Stomach (tissue), 9 donors: ENCODE results near the gene SLC22A31. TPM values are rescaled to one million over a fixed set of nuclear protein-coding genes. Genes with fewer than 3 reads are reported as not detected.
"Not testable (repeated sequence)": the region's sequence is repeated elsewhere in the genome, so short reads cannot be mapped to it uniquely, and the experiment has no call there.

Experiments
- DNase-seq, 2 donors: peaks; one replicate each; pipeline versions ENCODE4 v3.0.0 to v3.0.0-alpha.2; 2013 to 2019
- H3K27ac ChIP-seq, 5 donors: fragments of 200-600 bp in 4 of 5; sonication (generic) in 4 of 5; one replicate each; pipeline ENCODE4 v1.5.1; 2013 to 2019; ENCODE audit warnings: mild to moderate bottlenecking in 1 of 5, moderate library complexity in 1 of 5
- H3K27me3 ChIP-seq, 3 donors: fragments of 200-600 bp; sonication (generic); one replicate each; pipeline ENCODE4 v1.5.1; 2017 to 2019; ENCODE audit warnings: mixed run types in 1 of 3
- H3K36me3 ChIP-seq, 4 donors: fragments of 200-600 bp; sonication (generic); 1 replicate in 3 of 4; 2 replicates in 1 of 4; pipeline ENCODE4 v1.5.1; 2016 to 2019
- H3K4me1 ChIP-seq, 4 donors: fragments of 200-600 bp; sonication (generic); one replicate each; pipeline ENCODE4 v1.5.1; 2016 to 2019
- H3K4me3 ChIP-seq, 4 donors: fragments of 200-600 bp; sonication (generic) in 3 of 4; one replicate each; pipeline ENCODE4 v1.5.1; 2016 to 2019; ENCODE audit warnings: mild to moderate bottlenecking in 1 of 4
- H3K9me3 ChIP-seq, 4 donors: fragments of 200-600 bp; sonication (generic); one replicate each; pipeline ENCODE4 v1.5.1; 2016 to 2019
- CTCF ChIP-seq, 7 experiments: fragments of 450-650 bp in 4 of 7; fragments of 200-600 bp in 3 of 7; sonication (generic) in 3 of 7; IDR thresholded peaks; one replicate each; pipeline ENCODE4 v1.5.1; 2016 to 2019; ENCODE audit warnings: antibody characterized with exemption in 7 of 7, control low read depth in 2 of 7, mild to moderate bottlenecking in 1 of 7
- EP300 ChIP-seq: sonication (generic); formaldehyde crosslinking; IDR thresholded peaks from one replicate; pipeline ENCODE4 v1.6.1; 2017; ENCODE audit warnings: antibody characterized with exemption
- POLR2A ChIP-seq, 4 donors: fragments of 450-650 bp; IDR thresholded peaks; one replicate each; pipeline ENCODE4 v1.6.1; 2016; ENCODE audit warnings: antibody characterized with exemption in 4 of 4, control low read depth in 2 of 4, mild to moderate bottlenecking in 1 of 4, moderate library complexity in 1 of 4
- POLR2AphosphoS5 ChIP-seq, 3 donors: sonication (generic); formaldehyde crosslinking; IDR thresholded peaks; one replicate each; pipeline ENCODE4 v1.6.1; 2016; ENCODE audit warnings: antibody characterized with exemption in 3 of 3
- WGBS, 5 donors: extraction: QIAGEN DNeasy Blood & Tissue Kit in 3 of 5; methylation state at CpG; one replicate each; pipeline versions ENCODE4 v1.1.5 to v1.1.7; 2013 to 2018; 5-methylcytosine and 5-hydroxymethylcytosine counted together
- intact Hi-C: fragments of 100-400 bp; cut with DNase I; formaldehyde crosslinking; loops from one replicate; pipeline ENCODE4 v1.15.1; 2023; ENCODE audit warnings: low total_unique reads
- polyA plus RNA-seq, 3 donors: library from polyadenylated mRNA; stranded (reverse); fragments of 200-250 nt; gene quantifications; one replicate each; pipeline ENCODE4 v1.2.3, GENCODE V29; 2013
- total RNA-seq, 5 donors: library from RNA; depleted of rRNA; stranded (reverse); fragments of >200 nt; gene quantifications; one replicate each; pipeline versions ENCODE4 v1.1.0 to v1.2.3, GENCODE V29; 2014 to 2016
- donor health status: healthy with polysubstance abuse.
- donor health status: Bipolar disorder and iron deficiency.
- donor health status: healthy.

The SLC22A31 gene
- total and polyA plus RNA-seq, 8 donors, result 1.4 to 6.4 (median 2.8) TPM; not detected in 4

- intact Hi-C loops, result no loop called here
- Histone ChIP-seq H3K36me3 (no peaks in the 10 kb centered on the region), H3K4me3 (no peak overlapping the region), H3K27ac (no peak overlapping the region), H3K4me1 (peaks cover 9 to 13% (median 12%) of the 10 kb centered on the region in 4 donors), H3K27me3 (peaks cover 0 to 53% (median 10%) of the 10 kb centered on the region in 3 donors), H3K9me3 (no peaks in the 10 kb centered on the region)
- 53 to 69% (median 66%) methylated on average over 12 to 19 of the region's 19 CpGs for WGBS, 5 donors
- no peak for TF ChIP-seq POLR2AphosphoS5 (IDR thresholded peaks at IDR 0.05)
- no peak for TF ChIP-seq POLR2A (IDR thresholded peaks at IDR 0.05)
- TF ChIP-seq EP300, result no peak
- no peak for TF ChIP-seq CTCF (IDR thresholded peaks at IDR 0.05)
- peak in 1 of 2 donors; percentile 40 for DNase-seq
These were observed 12.5 kb downstream of the SLC22A31 start for GRCh38 chr16:89187770-89188392.

- Histone ChIP-seq H3K36me3 (no peaks in the 10 kb centered on the region), H3K4me3 (no peak overlapping the region), H3K9me3 (no peaks in the 10 kb centered on the region), H3K4me1 (peaks cover 8 to 11% (median 10%) of the 10 kb centered on the region in 4 donors), H3K27me3 (peaks cover 0 to 58% (median 9%) of the 10 kb centered on the region in 3 donors), H3K27ac (no peak overlapping the region)
- peak in 1 of 2 donors; percentile 53 for DNase-seq
- WGBS, 5 donors, result 49 to 60% (median 55%) methylated on average over 17 to 19 of the region's 19 CpGs
- TF ChIP-seq CTCF (IDR thresholded peaks at IDR 0.05), result no peak
- no peak for TF ChIP-seq POLR2AphosphoS5 (IDR thresholded peaks at IDR 0.05)
- TF ChIP-seq EP300, result no peak
- no peak for TF ChIP-seq POLR2A (IDR thresholded peaks at IDR 0.05)
- intact Hi-C loops, result no loop called here
These were observed 13.1 kb downstream of the SLC22A31 start for GRCh38 chr16:89187032-89187769.

GRCh38 chr16:89186593-89187031, 13.7 kb downstream of the SLC22A31 start:
- intact Hi-C loops, H3K9me3 ChIP-seq, H3K4me1 ChIP-seq, H3K27ac ChIP-seq, DNase-seq, H3K36me3 ChIP-seq, H3K4me3 ChIP-seq: not testable (repeated sequence)
- WGBS, 5 donors, result 86 to 94% (median 89%) methylated on average over 20 of the region's 20 CpGs
- H3K27me3 ChIP-seq, result peaks cover 0 to 58% (median 3%) of the 10 kb centered on the region in 3 donors

GRCh38 chr16:89185887-89186592, 14.3 kb downstream of the SLC22A31 start:
- H3K4me3 ChIP-seq, result not testable (repeated sequence)

More at GRCh38 chr16:89185887-89186592, 14.3 kb downstream of the SLC22A31 start:
- H3K4me1 ChIP-seq, H3K9me3 ChIP-seq, H3K27ac ChIP-seq, intact Hi-C loops, DNase-seq, H3K36me3 ChIP-seq: not testable (repeated sequence)
- WGBS, 5 donors, result 81 to 92% (median 91%) methylated on average over 16 to 30 of the region's 30 CpGs
- peaks cover 0 to 58% (median 0%) of the 10 kb centered on the region in 3 donors for H3K27me3 ChIP-seq
